Pons (tissue), 1 donor: ENCODE measurements around the gene ARAF.
"Not testable (repeated sequence)": the region's sequence is repeated elsewhere in the genome, so short reads cannot be mapped to it uniquely, and the experiment has no call there.

Experiments
- DNase-seq: peaks from one replicate; pipeline ENCODE4 v3.0.0-alpha.2; 2016; ENCODE audit warnings: low spot score

The ARAF gene

DNA sequence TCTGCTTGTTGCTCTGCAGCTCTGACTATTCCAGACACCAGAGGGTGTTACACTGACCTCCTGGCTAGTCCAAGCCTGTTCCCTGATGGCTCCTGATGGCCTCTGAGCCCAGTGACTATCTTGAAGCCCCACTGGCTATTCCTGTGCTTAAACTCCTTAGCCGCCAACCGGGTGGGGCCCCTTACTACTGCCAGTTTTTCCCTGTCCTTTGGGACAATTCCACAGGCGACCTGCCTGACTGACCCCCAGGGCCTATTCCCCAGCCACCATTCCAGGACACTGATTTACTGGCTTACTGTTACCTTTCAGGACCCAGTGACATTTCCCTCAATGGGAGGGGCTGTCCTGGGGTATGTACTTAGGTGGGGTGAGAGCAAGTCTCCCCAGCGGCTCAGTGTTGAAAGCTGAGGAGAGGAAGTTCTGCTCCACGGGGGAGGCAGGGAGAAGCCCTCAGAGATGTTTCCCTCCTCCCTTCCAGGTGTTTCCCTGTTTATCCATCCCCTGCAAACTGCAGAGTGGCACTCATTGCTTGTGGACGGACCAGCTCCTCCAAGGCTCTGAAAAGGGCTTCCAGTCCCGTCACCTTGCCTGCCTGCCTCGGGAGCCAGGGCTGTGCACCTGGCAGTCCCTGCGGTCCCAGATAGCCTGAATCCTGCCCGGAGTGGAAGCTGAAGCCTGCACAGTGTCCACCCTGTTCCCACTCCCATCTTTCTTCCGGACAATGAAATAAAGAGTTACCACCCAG is 25.2 kb downstream of the ARAF start:
- no peak for DNase-seq

DNA sequence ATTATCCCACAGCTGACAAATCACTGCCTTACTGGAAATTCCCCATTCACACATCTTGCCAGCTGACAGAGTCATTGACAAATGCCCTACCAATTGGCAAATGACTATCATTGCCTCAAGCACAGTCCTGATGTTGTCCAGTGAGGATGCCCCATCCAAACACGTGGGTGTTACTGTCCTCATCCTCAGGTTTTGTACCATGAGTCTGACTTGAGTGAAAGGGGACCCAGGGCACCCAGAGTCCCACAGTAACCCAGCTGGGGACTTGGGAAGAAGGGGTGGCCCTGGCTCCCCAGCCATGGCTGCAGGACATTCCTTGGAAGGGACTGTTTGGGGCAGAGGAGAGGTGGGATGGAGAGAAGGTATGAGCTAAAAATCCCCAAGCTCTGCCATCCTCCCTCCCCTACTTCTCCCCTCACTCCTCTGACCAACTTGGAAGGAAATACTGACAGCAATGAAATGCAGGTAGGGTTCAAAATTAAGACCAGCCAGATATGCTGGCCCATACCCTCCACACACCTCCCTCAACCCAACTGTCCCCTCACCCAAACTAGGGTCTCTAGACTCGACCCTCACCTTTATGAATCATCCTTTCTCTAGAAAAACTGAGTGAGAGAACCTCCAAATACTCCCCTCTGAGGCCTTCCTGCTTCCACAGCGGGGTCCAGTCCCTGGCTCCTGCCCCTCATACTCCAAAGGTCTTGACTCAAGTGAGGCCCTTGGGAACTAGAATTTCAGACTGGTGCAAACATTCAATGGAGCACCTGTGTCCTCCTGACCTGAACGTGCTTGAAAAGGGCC is 26.3 kb downstream of the ARAF start:
- DNase-seq = no peak

DNA sequence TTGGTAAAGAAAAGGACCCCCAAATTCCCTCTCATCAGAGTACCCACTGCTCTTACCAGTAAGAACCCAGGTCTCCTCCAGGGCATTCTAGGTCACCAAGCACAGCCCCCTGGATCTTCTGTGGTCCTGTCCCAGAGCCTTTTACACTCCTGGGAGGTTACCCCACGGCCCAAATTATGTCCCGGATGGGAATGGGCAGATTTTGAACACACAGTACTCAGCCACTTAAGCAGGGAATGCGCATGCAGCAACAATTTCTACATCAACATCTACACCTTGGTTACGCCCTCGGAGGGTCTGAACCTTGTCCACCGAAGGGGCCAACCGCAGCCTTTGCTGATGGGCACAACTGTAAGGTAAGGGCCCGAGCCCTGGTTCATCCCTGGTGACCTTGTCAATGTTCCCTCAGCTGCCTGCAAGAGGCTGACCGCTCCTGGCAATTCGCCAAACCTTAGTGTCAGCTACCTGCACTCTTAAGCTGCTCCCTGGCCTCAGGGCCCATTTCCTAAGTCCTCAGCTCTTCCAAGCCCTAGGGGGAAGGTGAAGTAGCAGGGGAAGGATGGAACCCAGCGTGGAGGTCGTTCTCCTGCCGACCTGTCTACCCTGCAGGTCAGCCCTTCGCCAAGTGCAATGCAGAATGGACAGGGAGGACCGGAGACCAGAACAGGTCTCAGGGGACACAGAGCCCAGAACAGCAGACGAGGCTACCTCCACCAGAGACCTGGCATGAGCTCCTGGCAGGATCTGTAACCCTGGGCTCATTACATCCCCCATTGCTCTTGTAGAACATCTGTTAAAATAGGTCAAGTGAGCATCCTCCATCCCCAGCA is 27.1 kb downstream of the ARAF start:
- DNase-seq = no peak

DNA sequence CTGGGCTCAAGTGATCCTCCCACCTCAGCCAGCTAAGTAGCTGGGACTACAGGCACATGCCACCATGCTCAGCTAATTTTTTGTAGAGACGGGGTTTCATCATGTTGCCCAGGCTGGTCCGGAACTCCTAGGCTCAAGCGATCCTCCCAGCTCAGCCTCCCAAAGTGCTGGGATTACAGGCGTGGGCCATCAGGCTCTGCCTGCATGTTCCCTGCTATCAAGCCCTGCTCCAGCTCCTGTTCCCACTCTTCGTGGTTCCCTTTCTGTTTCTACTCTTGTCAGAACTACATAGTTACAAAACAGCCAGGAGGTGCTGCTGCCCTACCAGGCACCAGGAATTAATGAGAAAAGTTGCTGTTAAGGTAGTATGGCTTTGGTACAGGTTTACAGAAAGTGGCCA is 30.0 kb downstream of the ARAF start:
- DNase-seq = no peak

DNA sequence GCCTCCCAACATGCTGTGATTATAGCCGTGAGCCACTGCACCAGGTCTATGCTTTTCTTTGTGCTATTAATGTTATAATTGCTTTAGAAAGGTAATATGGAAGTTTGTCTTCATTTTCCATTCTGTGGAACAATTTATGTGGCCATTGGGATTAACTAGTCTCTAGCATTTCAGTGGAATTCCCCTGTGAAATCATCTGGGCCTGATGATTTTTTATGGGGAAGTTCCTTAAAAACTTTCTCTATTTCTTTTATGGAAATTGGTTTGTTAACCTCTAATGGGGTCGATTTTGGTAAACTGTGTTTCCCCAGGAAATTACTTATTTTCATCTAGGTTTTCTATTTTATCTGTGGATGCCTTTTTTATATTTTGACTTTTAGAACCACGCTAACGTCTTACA is 32.5 kb downstream of the ARAF start:
- no peak for DNase-seq

DNA sequence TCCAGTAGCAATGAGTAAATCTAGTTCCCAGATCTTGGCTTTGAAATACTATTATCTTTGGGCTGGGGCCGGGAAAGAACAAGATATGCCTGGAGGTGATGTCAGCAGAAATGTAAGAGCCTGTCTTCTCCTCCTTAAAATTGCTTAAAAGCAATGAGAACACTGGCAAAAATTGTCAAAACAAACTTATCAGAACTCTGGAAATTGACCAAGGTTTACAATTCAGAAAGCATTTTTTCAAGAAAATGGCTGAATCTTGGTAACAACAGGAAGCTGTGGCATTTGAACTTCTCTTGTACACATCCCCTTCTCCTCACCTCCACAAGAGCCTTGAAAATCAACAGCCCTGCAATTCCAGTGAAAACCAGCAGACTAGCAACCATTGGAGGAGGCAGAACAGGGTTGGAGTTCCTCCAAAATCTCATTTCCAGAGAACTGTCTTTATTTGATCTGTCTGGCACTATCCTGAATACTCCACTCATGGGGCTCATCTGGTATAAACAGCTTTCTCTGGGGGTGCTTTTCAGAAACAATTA is 34.8 kb downstream of the ARAF start:
- DNase-seq = no peak

DNA sequence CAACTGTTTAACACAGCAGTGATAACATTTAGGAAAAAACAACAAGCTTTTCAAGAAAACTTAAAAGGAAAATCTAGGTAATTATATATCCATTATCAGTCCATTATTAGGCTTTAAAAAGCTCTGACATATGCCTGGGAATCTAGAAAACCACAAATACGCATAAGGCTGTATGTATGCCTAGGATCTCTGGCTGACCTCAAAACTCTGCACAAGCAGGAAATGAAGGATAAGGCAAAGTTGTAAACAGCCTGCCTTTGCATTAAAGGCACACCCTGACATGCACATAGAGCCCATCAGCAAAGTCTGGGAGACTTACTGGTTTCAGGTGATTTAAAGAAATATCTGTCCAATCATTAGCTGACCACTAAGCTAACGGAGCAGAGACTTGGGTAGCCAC is 35.3 kb downstream of the ARAF start:
- no peak for DNase-seq

DNA sequence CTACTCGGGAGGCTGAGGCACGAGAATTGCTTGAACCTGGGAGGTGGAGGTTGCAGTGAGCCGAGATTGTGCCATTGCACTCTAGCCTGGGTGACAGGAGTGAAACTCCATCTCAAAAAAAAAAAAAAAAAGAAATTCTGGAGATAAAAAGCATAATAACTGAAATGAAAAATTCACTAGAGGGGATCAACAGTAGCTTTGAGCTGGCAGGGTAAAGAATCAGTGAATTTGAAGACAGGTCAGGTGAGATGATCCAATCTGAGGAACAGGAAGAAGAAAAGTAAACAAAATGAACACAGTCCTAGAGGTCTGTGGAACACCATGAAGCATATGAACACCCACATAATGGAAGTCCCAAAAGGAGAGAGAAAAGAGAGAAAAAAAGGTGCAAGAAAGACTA is 36.2 kb downstream of the ARAF start:
- no peak for DNase-seq

DNA sequence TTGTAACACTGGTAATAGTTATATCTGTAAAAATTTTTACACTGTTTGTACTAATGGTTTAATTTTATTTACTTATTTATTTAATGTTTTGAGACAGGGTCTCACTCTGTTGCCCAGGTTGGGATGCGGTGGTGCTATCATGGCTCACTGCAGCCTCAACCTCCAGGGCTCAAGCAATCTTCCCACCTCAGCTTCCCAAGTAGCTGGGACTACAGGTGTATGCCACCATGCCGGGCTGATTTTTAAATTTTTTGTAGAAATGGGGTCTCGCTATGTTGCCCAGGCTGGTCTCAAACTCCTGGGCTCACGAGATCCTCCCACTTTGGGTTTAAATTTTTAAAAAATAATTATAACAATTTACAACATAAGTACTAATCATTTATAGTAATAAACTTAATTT is 42.1 kb downstream of the ARAF start:
- not testable (repeated sequence) for DNase-seq

DNA sequence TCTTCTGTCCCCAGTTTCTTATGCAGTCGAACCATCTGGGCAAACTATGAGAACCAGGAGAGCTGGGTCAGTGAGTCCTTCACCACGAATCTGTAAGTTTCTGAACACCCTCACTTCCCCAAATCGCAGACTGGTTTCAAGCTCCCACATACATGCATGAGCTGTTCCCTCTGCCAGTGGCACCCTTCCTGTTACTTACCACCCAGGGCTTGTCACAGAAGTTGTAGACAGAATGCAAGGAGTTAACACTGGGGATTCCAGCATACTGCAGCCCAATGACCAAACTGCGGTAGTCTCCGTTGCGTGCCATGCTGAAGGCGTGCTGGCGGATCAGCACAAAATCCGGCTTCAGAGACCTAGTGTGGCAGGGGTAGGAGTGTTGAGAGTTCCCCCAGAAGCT is 44.0 kb downstream of the ARAF start:
- DNase-seq = no peak

DNA sequence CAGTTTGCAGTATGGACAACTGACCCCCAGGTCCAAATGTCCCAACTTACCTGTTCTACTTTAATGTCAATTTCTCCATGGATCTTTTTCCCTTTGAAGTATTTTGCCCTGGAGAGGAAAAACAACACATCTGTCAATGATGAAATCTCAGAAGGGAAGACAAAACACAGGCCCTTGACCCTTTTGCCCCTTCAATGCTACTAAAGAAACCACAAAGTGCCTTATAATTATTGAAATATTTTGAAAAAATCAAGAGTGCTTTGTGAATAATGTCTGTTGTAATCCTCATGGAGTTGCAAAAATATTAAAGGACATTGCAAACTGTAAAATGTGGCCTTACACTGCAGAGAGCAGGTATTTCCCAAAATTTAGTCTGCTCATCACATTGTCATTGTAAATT is 46.1 kb downstream of the ARAF start:
- DNase-seq = no peak

DNA sequence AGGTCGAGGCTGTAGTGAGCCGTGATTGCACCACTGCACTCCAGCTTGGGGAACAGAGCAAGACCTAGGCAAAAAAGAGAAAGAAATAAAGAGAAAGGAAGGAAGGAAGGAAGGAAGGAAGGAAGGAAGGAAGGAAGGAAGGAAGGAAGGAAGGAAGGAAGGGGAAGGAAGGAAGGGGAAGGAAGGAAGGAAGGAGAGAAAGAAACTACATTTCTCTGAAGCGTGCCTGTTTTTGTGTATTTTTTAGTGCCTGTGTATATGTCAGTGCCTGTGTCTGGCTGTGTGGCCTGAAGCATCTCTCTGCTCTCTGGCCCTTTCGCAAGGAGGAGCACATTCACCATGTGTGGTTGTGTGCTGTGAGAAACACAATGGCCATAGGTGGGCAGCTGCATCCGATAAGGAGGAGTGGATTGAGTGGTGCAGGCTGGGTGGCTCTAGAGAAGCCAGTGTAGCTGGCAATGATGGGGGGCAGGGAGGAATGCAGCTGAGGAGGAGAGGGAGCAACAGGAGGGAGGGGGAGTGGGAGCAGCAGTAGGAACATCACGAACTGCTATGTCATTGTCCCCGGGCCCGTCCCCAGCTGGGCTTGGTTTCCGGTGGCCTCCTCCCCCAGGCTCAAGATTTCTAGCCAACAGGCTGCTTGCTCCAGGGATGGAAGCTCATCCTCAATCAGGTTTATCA is 47.3 kb downstream of the ARAF start:
- no peak for DNase-seq

DNA sequence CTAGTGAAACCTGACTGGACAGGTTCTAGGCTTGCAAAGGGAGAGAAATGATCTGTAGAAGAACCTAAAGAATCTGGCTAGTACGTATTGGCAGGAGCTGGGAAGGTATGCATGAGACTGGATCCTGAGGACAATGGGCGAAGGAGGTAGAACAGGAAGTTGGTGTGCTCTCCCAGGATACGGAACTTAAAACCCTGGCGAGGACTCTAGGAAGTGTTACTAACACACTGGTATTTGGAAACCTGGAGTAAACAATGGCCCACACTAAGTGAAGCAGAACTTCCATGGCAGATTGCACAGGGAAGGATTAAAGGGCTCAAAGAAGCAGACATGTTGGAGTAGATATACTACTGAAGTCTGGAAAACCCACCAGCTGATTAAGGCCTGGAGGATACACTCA is 49.5 kb downstream of the ARAF start:
- DNase-seq = no peak

DNA sequence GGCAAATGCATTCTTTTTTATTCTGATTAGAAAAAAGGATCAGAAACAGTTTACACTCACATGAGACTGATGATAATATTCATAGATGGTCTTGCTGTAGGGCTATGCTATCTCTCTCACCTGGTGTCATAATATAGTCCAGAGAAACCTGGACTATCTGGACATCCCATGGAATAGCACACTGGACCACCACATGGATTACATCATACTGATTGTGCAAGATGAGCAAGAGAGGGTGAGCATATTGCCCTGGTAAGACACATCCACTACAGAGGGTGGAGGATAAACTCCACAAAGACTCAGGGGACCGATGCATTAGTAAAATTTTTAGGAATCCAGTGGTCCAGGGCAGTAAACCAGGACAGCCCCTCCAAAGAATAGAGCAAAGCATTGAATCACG is 50.5 kb downstream of the ARAF start:
- DNase-seq = no peak

DNA sequence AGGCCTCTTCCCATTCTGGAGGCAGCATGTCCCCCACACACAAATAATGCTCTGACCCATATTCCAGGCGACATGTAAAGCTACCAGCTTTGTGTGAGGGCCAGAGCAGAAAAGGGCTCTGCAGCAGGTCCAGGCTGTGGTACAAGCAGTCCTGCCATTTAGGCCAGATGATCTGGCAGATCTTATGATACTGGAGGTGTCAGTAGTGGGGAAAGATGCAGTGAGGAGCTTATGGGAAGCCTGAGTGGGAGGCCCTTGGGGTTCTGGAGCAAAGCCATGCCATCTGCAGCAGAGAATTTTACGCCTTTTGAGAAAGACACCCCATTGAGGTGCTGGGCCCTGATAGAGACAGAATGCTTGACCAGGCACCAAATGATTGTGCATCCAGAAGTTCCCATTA is 50.9 kb downstream of the ARAF start:
- no peak for DNase-seq

DNA sequence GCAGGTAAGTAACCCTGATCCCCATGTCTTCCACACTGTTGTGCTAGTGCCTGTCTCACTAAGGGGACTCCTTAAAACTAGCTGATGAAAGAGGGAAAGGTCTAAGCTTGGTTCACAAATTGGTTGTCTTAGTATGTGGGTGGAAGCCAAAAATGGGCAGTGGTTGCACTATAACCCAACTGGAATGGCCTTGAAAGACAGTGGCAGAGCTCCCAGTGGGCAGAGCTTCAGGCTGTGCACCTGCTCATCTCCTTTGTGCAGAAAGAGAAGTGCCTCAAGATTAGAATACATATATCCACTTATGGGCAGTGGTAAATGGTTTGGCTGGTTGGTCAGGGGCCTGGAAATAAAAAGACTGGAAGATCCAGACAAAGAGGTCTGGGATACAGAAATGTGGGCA is 51.4 kb downstream of the ARAF start:
- DNase-seq = no peak

DNA sequence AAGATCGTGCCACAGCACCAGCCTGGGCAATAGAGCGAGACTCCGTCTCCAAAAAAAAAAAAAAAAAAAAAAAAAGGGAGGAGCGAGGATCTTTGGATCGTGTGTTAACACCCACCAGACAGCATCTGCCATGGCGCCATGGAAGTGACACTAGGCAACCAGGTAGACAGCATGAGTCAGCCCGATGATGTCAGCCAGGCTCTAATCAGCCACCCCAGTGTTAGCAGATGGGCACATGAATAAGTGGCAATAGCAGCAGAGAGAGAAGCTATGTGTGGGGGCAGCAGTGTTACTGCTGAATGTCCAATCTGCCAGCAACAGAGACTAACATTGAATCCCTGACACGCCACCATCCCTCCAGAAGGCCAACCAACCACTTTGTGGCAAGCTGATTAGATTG is 52.1 kb downstream of the ARAF start:
- no peak for DNase-seq

DNA sequence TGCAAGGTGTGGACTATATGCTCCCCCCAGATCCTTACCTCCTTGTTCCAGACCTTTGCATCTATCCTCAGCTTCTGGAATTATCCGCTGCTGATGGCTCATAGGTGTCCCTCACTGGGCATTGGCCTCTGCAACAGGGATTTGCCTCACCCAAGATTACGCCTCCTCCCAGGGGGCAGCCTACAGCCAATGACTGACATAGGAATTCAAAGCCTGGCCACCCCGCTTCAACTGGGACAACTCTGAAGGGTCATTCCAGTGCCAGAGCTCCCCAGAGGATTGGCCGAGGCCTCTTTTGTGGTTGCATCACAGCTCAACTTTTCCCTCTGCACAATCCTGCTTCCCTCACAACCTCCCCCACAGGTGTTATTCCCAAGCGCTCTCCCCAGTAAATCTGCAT is 53.6 kb downstream of the ARAF start:
- DNase-seq = no peak

DNA sequence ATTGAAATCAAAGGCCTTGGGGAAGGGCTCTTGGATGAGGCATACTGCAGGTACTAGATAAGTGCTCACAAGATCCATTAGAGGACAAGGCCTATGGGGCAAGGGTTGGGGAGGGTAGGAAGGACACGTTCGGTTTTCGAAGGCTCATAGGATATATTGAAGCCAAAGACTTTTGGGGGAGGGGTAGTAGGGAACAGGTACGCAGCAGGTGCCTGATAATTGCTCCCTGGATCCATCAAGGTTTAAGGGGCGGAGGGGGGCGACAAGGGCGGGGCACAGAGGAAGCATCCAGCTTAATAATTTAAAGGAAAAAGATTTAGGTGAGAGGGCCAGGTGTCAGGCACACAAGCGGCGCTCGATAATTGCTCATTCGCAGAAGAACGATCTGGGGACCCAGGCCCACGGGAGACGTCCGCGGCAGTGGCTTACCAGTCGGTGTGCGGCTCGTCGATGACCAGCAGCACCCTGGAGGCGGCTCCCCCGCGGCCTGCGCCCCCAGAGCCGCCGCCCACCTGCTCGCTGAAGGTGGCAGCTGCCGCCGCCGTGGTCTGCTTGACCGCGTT is 58.0 kb downstream of the ARAF start:
- DNase-seq = no peak

DNA sequence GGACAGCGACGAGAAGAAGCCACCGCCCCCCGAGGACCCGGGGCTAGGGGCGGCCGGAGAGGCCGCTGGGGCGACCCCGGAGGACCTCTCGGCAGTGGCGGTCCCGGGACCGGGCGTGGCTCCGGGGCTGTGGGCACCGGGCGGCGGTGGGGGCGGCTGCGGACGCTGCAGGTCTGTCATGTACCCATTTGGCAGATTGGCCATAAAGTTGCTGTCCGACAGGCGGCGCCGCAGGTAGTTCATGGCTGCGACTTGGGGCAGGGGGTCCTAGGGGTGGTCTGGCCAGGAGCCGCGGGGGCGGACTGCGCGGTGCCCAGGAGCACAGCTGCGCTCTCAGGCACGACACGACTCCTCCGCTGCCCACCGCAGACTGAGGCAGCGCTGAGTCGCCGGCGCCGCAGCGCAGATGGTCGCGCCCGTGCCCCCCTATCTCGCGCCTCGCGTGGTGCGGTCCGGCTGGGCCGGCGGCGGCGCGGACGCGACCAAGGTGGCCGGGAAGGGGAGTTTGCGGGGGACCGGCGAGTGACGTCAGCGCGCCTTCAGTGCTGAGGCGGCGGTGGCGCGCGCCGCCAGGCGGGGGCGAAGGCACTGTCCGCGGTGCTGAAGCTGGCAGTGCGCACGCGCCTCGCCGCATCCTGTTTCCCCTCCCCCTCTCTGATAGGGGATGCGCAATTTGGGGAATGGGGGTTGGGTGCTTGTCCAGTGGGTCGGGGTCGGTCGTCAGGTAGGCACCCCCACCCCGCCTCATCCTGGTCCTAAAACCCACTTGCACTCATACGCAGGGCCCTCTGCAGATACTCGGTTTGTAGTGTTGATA is 58.7 kb downstream of the ARAF start, which contains the start of gene SYN1:
Gene SYN1 (minus strand): TSS at position 372 of the 817 bp plus-strand sequence. CDS start 129 bp downstream, at position 243.
- DNase-seq = peak; percentile 46

DNA sequence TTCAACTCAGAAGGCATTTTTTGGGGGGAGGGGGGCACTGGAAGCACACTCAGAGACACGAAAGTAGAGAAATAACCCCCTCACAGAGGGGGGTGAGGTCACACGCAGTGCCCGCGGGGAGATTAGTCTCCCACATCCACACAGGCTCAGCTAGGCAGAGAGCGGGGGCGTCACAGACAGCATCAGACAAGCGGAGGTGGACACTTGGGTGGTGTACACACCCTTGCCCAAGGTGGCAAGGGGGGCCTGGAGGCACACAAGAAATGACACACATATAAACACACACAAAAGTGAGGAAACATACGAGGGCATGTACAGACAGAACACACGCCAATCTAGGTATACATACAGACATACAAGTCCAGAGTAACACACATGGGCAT is 59.3 kb downstream of the ARAF start:
- DNase-seq = no peak
